Endothelial cell of umbilical vein (primary cell): ENCODE results near the gene TMPRSS9. TPM values are rescaled to one million over a fixed set of nuclear protein-coding genes. Genes with fewer than 3 reads are reported as not detected.

Source experiments
- BruUV-seq: library from RNA; stranded (reverse); fragments of 400-500 nt; replicated peaks from 2 replicates; lab custom pipeline; 2021; lab: Mats Ljungman, UMichigan
- CTCF ChIA-PET: fragments of 300-600, 350-600 bp; sonication (Branson Sonifier 250); formaldehyde crosslinking; loops from one replicate; lab custom pipeline; 2021; ENCODE audit warnings: antibody characterized with exemption, inconsistent platforms; lab: Charles Lee
- POLR2A ChIA-PET: fragments of 300-600, 350-600 bp; sonication (Branson Sonifier 250); formaldehyde crosslinking; loops from one replicate; lab custom pipeline; 2021; ENCODE audit warnings: antibody characterized with exemption, inconsistent platforms; lab: Charles Lee
- DNase-seq: peaks from one replicate; pipeline ENCODE4 v3.0.0-alpha.2; 2011; ENCODE audit warnings: low read depth, low spot score
- FAIRE-seq: peaks from 2 replicates; lab custom pipeline; 2011; peaks lifted over from hg19 to GRCh38; lab: Jason Lieb, UNC
- H2AFZ ChIP-seq: 2 replicates; pipeline ENCODE4 v1.6.0; 2012; ENCODE audit warnings: low read depth, low read length, control low read depth, inconsistent platforms
- H3K27ac ChIP-seq: 2 replicates; pipeline ENCODE4 v1.5.1; 2011; ENCODE audit warnings: low read depth, mild to moderate bottlenecking, control low read depth, low read length, moderate library complexity; ENCODE audit not compliant: insufficient read depth
- H3K27me3 ChIP-seq, 2 experiments: 2 replicates each; pipeline versions ENCODE4 v1.6.0 to v1.6.1; 2011; ENCODE audit warnings: low read length in 2 of 2, mixed read lengths in 1 of 2; ENCODE audit not compliant: control insufficient read depth in 2 of 2, insufficient read depth in 2 of 2
- H3K36me3 ChIP-seq, 2 experiments: 2 replicates in 1 of 2; 3 replicates in 1 of 2; pipeline ENCODE4 v1.5.1; 2011; ENCODE audit warnings: low read length in 2 of 2, mild to moderate bottlenecking in 1 of 2, moderate library complexity in 1 of 2; ENCODE audit not compliant: control insufficient read depth in 2 of 2, insufficient read depth in 2 of 2; ENCODE audit errors: extremely low read depth in 1 of 2
- H3K4me1 ChIP-seq: 3 replicates; pipeline ENCODE4 v1.5.1; 2011; ENCODE audit warnings: mild to moderate bottlenecking, low read length; ENCODE audit not compliant: control insufficient read depth, insufficient read depth; ENCODE audit errors: extremely low read depth
- H3K4me2 ChIP-seq: 2 replicates; pipeline ENCODE4 v1.6.1; 2011; ENCODE audit warnings: low read length, control low read depth, mixed read lengths; ENCODE audit not compliant: insufficient read depth
- H3K4me3 ChIP-seq, 3 experiments: fragments of 200-600 bp in 1 of 3; sonication (generic), shearing (Covaris generic) in 1 of 3; replicated peaks in 1 of 3; 2 replicates each; pipeline ENCODE4 v1.5.1; 2011 to 2016; ENCODE audit warnings: control low read depth in 3 of 3, low read length in 3 of 3, mild to moderate bottlenecking in 2 of 3, inconsistent platforms in 1 of 3, low read depth in 1 of 3, moderate library complexity in 1 of 3; ENCODE audit not compliant: insufficient read depth in 1 of 3
- H3K79me2 ChIP-seq: 2 replicates; pipeline ENCODE4 v1.6.0; 2012; ENCODE audit warnings: low read length, inconsistent platforms; ENCODE audit not compliant: control insufficient read depth, insufficient read depth
- H3K9ac ChIP-seq: replicated peaks from 2 replicates; pipeline ENCODE3; 2011; ENCODE audit warnings: low read length, control low read depth; ENCODE audit not compliant: insufficient read depth; ENCODE audit errors: extremely low read depth
- H3K9me1 ChIP-seq: replicated peaks from 3 replicates; pipeline ENCODE4 v1.6.0; 2011; ENCODE audit warnings: mild to moderate bottlenecking, low read length; ENCODE audit not compliant: control insufficient read depth, insufficient read depth; ENCODE audit errors: extremely low read depth
- H3K9me3 ChIP-seq: replicated peaks from 2 replicates; pipeline ENCODE4 v1.5.1; 2012; ENCODE audit warnings: low read length, inconsistent platforms; ENCODE audit not compliant: control insufficient read depth, insufficient read depth
- H4K20me1 ChIP-seq: replicated peaks from 2 replicates; pipeline ENCODE3; 2011; ENCODE audit warnings: mild to moderate bottlenecking, low read length; ENCODE audit not compliant: control insufficient read depth, insufficient read depth; ENCODE audit errors: extremely low read depth
- EZH2 ChIP-seq: IDR thresholded peaks from 2 replicates; pipeline ENCODE4 v1.6.1; 2012; ENCODE audit warnings: borderline replicate concordance, low read depth, mild to moderate bottlenecking, moderate library complexity, low read length, inconsistent platforms; ENCODE audit not compliant: severe bottlenecking
- FOS ChIP-seq: IDR thresholded peaks from 2 replicates; pipeline ENCODE4 v1.6.1; 2011; ENCODE audit warnings: mild to moderate bottlenecking, low read length, moderate library complexity, borderline replicate concordance; ENCODE audit not compliant: insufficient read depth
- GATA2 ChIP-seq: IDR thresholded peaks from 2 replicates; pipeline ENCODE4 v1.7.0; 2011; ENCODE audit warnings: low read depth, mild to moderate bottlenecking, moderate library complexity, mixed read lengths, low read length; ENCODE audit not compliant: insufficient read length, insufficient read depth
- JUN ChIP-seq: IDR thresholded peaks from 2 replicates; pipeline ENCODE4 v1.6.1; 2011; ENCODE audit warnings: borderline replicate concordance, low read depth; ENCODE audit not compliant: insufficient read length, insufficient read depth
- MAX ChIP-seq: IDR thresholded peaks from 2 replicates; pipeline ENCODE4 v1.6.1; 2011; ENCODE audit not compliant: insufficient read depth, insufficient read length
- MYC ChIP-seq: IDR thresholded peaks from one replicate; pipeline ENCODE4 v1.6.1; 2011; ENCODE audit warnings: mild to moderate bottlenecking, low read depth, low read length
- POLR2A ChIP-seq: IDR thresholded peaks from 2 replicates; pipeline ENCODE4 v1.6.1; 2012; ENCODE audit warnings: low read depth, mild to moderate bottlenecking, control low read depth, low read length
- POLR2AphosphoS5 ChIP-seq: IDR thresholded peaks from 2 replicates; pipeline ENCODE4 v1.6.1; 2012; ENCODE audit warnings: low read depth, mild to moderate bottlenecking, control low read depth, low read length, moderate library complexity; ENCODE audit not compliant: insufficient read depth
- dilution Hi-C: fragments of 300-500 bp; cut with MboI; formaldehyde crosslinking; loops from one replicate; pipeline ENCODE4 v1.15.0; 2019; ENCODE audit warnings: low sequenced_read_pairs; ENCODE audit not compliant: extremely low pct_ligation_motif_present
- intact Hi-C: fragments of 100-400 bp; cut with micrococcal nuclease; formaldehyde crosslinking; loops from one replicate; pipeline ENCODE4 v1.10.0; 2022
- polyA plus RNA-seq, 4 experiments: library from polyadenylated mRNA; depleted of rRNA in 3 of 4; stranded (reverse) in 3 of 4; unstranded in 1 of 4; fragments of >200 nt; gene quantifications; 2 replicates each; pipeline versions ENCODE4 v1.2.1 to v1.2.3, GENCODE V29; 2011 to 2012; ENCODE audit warnings: missing spikeins in 1 of 4
- total RNA-seq: library from RNA; stranded (reverse); gene quantifications from 2 replicates; pipeline ENCODE4 v1.2.3, GENCODE V29; 2021
- TF ChIP-seq, protein P1 (sequence below), 2 donors: IDR thresholded peaks; 1 replicate in 1 of 2; 2 replicates in 1 of 2; pipeline ENCODE4 v1.5.1; 2011; ENCODE audit warnings: low read length in 2 of 2, mild to moderate bottlenecking in 2 of 2, moderate library complexity in 2 of 2, control low read depth in 1 of 2, inconsistent platforms in 1 of 2, low read depth in 1 of 2; ENCODE audit not compliant: insufficient read depth in 1 of 2; ENCODE audit errors: extremely low read depth in 1 of 2

The TMPRSS9 gene
- total and polyA plus RNA-seq, 2 donors (not counting 3 experiments of a cell fraction or from before 2014, with no cell fraction given), result not detected

- ChIA-PET POLR2A (no interaction called here), CTCF (interaction anchor here (2.5 kb wide), 1 partner anchor 11 kb away, joined by 8 read pairs; no protein-coding TSS in a partner anchor)
- no peaks in the 10 kb centered on the region for H3K9me1 ChIP-seq
- dilution Hi-C loops (no loop called here), intact Hi-C loops (no loop called here)
- H3K4me3 ChIP-seq, result no peak overlapping the region
- DNase-seq (no peak), FAIRE-seq (no peak)
- H3K9ac ChIP-seq, result no peak overlapping the region
- no peaks in the 10 kb centered on the region for H3K9me3 ChIP-seq
- BruUV-seq, result no TSS peak
- TF ChIP-seq MAX, result no peak
- no peak for TF ChIP-seq GATA2
- no peak overlapping the region for H3K4me2 ChIP-seq
- no peaks in the 10 kb centered on the region for H3K79me2 ChIP-seq
- H3K4me1 ChIP-seq, result no peaks in the 10 kb centered on the region
- H3K36me3 ChIP-seq, result peaks cover 0 to 13% of the 10 kb centered on the region in 2 experiments
- no peaks in the 10 kb centered on the region for H4K20me1 ChIP-seq
- peaks cover 0 to 4% of the 10 kb centered on the region in 2 experiments for H3K27me3 ChIP-seq
- no peak overlapping the region for H3K27ac ChIP-seq
- no peak overlapping the region for H2AFZ ChIP-seq
Measured at GRCh38 chr19:2353887-2354592, 6.0 kb upstream of the TMPRSS9 start.

- TF ChIP-seq EZH2 (no peak), JUN (no peak), POLR2A (no peak), MAX (no peak), GATA2 (no peak), MYC (no peak), FOS (no peak), POLR2AphosphoS5 (no peak)
- TF ChIP-seq, protein P1, sequence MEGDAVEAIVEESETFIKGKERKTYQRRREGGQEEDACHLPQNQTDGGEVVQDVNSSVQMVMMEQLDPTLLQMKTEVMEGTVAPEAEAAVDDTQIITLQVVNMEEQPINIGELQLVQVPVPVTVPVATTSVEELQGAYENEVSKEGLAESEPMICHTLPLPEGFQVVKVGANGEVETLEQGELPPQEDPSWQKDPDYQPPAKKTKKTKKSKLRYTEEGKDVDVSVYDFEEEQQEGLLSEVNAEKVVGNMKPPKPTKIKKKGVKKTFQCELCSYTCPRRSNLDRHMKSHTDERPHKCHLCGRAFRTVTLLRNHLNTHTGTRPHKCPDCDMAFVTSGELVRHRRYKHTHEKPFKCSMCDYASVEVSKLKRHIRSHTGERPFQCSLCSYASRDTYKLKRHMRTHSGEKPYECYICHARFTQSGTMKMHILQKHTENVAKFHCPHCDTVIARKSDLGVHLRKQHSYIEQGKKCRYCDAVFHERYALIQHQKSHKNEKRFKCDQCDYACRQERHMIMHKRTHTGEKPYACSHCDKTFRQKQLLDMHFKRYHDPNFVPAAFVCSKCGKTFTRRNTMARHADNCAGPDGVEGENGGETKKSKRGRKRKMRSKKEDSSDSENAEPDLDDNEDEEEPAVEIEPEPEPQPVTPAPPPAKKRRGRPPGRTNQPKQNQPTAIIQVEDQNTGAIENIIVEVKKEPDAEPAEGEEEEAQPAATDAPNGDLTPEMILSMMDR (IDR thresholded peaks at IDR 0.05; ENCODE audit: extremely low read depth in 1 of 2, insufficient read depth in 1 of 2, low read depth in 1 of 2, low read length in 2 of 2), result no peak
- intact Hi-C loops, result no loop called here
- CTCF ChIA-PET, result interaction anchor here (2.5 kb wide), 1 partner anchor 10 kb away, joined by 8 read pairs; no protein-coding TSS in a partner anchor
Measured at GRCh38 chr19:2354670-2355069, 5.4 kb upstream of the TMPRSS9 start.

More at GRCh38 chr19:2354670-2355069, 5.4 kb upstream of the TMPRSS9 start:
- POLR2A ChIA-PET, result no interaction called here
- dilution Hi-C loops, result no loop called here
- Histone ChIP-seq H3K9me1 (no peaks in the 10 kb centered on the region), H3K9me3 (no peaks in the 10 kb centered on the region), H3K27ac (no peak overlapping the region), H3K79me2 (no peaks in the 10 kb centered on the region), H3K36me3 (peaks cover 0 to 12% of the 10 kb centered on the region in 2 experiments), H4K20me1 (no peaks in the 10 kb centered on the region), H3K4me2 (no peak overlapping the region), H3K4me3 (no peak overlapping the region), H2AFZ (no peak overlapping the region), H3K9ac (no peak overlapping the region), H3K27me3 (peaks cover 0 to 4% of the 10 kb centered on the region in 2 experiments), H3K4me1 (no peaks in the 10 kb centered on the region)
- FAIRE-seq, result no peak
- no TSS peak for BruUV-seq
- no peak for DNase-seq
